HG02763 (cell line): Measurements from ENCODE around the gene NCKAP5.
"Not testable (repeated sequence)": the region's sequence is repeated elsewhere in the genome, so short reads cannot be mapped to it uniquely, and the experiment has no call there.

ENCODE experiments used
- ATAC-seq: cut with Tn5 transposase; IDR thresholded peaks from one replicate; pipeline ENCODE4 v1.9.1; 2021; ENCODE audit warnings: mild to moderate bottlenecking, moderate library complexity; ENCODE audit not compliant: unreplicated experiment

Gene NCKAP5

GRCh38 chr2:133475610-133476009 lies 92.7 kb downstream of the NCKAP5 start:
- ATAC-seq, result no peak

- ATAC-seq, result not testable (repeated sequence)
These were observed 97.8 kb downstream of the NCKAP5 start for GRCh38 chr2:133470446-133470845.

GRCh38 chr2:133462811-133463210 lies 105.5 kb downstream of the NCKAP5 start:
- no peak for ATAC-seq

- ATAC-seq, result no peak
These were observed 106.8 kb downstream of the NCKAP5 start for GRCh38 chr2:133461484-133461883.

GRCh38 chr2:133459590-133459989 lies 108.7 kb downstream of the NCKAP5 start:
- no peak for ATAC-seq

- ATAC-seq, result no peak
These were observed 110.0 kb downstream of the NCKAP5 start for GRCh38 chr2:133458280-133458679.

GRCh38 chr2:133457861-133458260 lies 110.4 kb downstream of the NCKAP5 start:
- ATAC-seq, result no peak

GRCh38 chr2:133456971-133457370 lies 111.3 kb downstream of the NCKAP5 start:
- ATAC-seq, result no peak

GRCh38 chr2:133456156-133456555 lies 112.1 kb downstream of the NCKAP5 start:
- no peak for ATAC-seq

GRCh38 chr2:133453032-133453431 lies 115.2 kb downstream of the NCKAP5 start:
- no peak for ATAC-seq

GRCh38 chr2:133452583-133452982 lies 115.7 kb downstream of the NCKAP5 start:
- no peak for ATAC-seq

GRCh38 chr2:133452146-133452545 lies 116.1 kb downstream of the NCKAP5 start:
- no peak for ATAC-seq

- no peak for ATAC-seq
These were observed 120.1 kb downstream of the NCKAP5 start for GRCh38 chr2:133448195-133448594.

GRCh38 chr2:133447303-133447702 lies 121.0 kb downstream of the NCKAP5 start:
- ATAC-seq, result no peak

- ATAC-seq, result no peak
These were observed 123.8 kb downstream of the NCKAP5 start for GRCh38 chr2:133444465-133444864.

- ATAC-seq, result no peak
These were observed 125.9 kb downstream of the NCKAP5 start for GRCh38 chr2:133442393-133442792.

- no peak for ATAC-seq
These were observed 128.7 kb downstream of the NCKAP5 start for GRCh38 chr2:133439565-133439920.

GRCh38 chr2:133438848-133439564 lies 129.3 kb downstream of the NCKAP5 start:
- no peak for ATAC-seq

GRCh38 chr2:133438026-133438425 lies 130.2 kb downstream of the NCKAP5 start:
- no peak for ATAC-seq

GRCh38 chr2:133437492-133437891 lies 130.8 kb downstream of the NCKAP5 start:
- no peak for ATAC-seq

- no peak for ATAC-seq
These were observed 133.1 kb downstream of the NCKAP5 start for GRCh38 chr2:133434959-133435668.
